Measurements from ENCODE around the gene VIM.

The VIM gene

GRCh38 chr10:17215782-17216122 is 12.3 kb upstream of the VIM start:
- no peak overlapping the region for H2AK5ac ChIP-seq (ENCODE audit: low read depth, low read length)
- H3K4me1 ChIP-seq (ENCODE audit: control insufficient read depth in 2 of 2, insufficient read depth in 1 of 2, low read depth in 1 of 2, low read length in 2 of 2): peaks cover 3 to 5% of the 10 kb centered on the region in 2 donors
- H3K27ac ChIP-seq (replicated peaks; ENCODE audit: low read length): no peak overlapping the region
- no peak overlapping the region for H4K91ac ChIP-seq (ENCODE audit: low read depth, low read length, poor library complexity)
- H3K9ac ChIP-seq (ENCODE audit: low read depth, low read length, poor library complexity): no peak overlapping the region
- H3K27me3 ChIP-seq (ENCODE audit: control insufficient read depth in 3 of 3, insufficient read depth in 3 of 3, low read depth in 1 of 3, low read length in 3 of 3): no peaks in the 10 kb centered on the region
- no peak overlapping the region for H2AFZ ChIP-seq (ENCODE audit: low read length)
- H3K4ac ChIP-seq (ENCODE audit: low read length): no peak overlapping the region
- no peak for DNase-seq (ENCODE audit: low spot score)
- no peak overlapping the region for H2BK15ac ChIP-seq (ENCODE audit: low read length)
- H3K36me3 ChIP-seq (replicated peaks in 1 of 2; ENCODE audit: control insufficient read depth in 2 of 2, insufficient read depth in 2 of 2, low read length in 2 of 2): no peaks in the 10 kb centered on the region
- H3K79me1 ChIP-seq (ENCODE audit: low read depth, low read length): no peaks in the 10 kb centered on the region
- no peak overlapping the region for H2BK12ac ChIP-seq (ENCODE audit: low read length)
- H3K14ac ChIP-seq (ENCODE audit: low read length): no peak overlapping the region
- H3K18ac ChIP-seq (ENCODE audit: low read length): no peak overlapping the region
- H3K23ac ChIP-seq (ENCODE audit: low read depth, low read length, poor library complexity): no peak overlapping the region
- H3K4me3 ChIP-seq (ENCODE audit: low read length in 2 of 2): no peak overlapping the region
- no peak overlapping the region for H4K8ac ChIP-seq (ENCODE audit: low read depth, low read length)
- no peak overlapping the region for H3K4me2 ChIP-seq (ENCODE audit: insufficient read depth, low read length, poor library complexity, severe bottlenecking)
- H2BK5ac ChIP-seq (ENCODE audit: low read length): no peak overlapping the region
- no CpG with 5 or more reads among the region's 2 CpGs for WGBS, 2 donors (ENCODE audit: extremely low coverage in 2 of 2, insufficient read length in 2 of 2, insufficient replicate concordance in 1 of 2)
- H3K9me3 ChIP-seq (replicated peaks in 1 of 2; ENCODE audit: control insufficient read depth in 2 of 2, insufficient read depth in 1 of 2, low read depth in 1 of 2, low read length in 2 of 2): no peaks in the 10 kb centered on the region
- no peak overlapping the region for H2BK120ac ChIP-seq (ENCODE audit: low read depth, low read length)

GRCh38 chr10:17216217-17216900 is 11.7 kb upstream of the VIM start:
- H4K91ac ChIP-seq (ENCODE audit: low read depth, low read length, poor library complexity): no peak overlapping the region
- H3K9me3 ChIP-seq (replicated peaks in 1 of 2; ENCODE audit: control insufficient read depth in 2 of 2, insufficient read depth in 1 of 2, low read depth in 1 of 2, low read length in 2 of 2): no peaks in the 10 kb centered on the region
- H2BK120ac ChIP-seq (ENCODE audit: low read depth, low read length): no peak overlapping the region
- H2BK15ac ChIP-seq (ENCODE audit: low read length): no peak overlapping the region
- H3K4ac ChIP-seq (ENCODE audit: low read length): no peak overlapping the region
- H3K23ac ChIP-seq (ENCODE audit: low read depth, low read length, poor library complexity): no peak overlapping the region
- peaks cover 3 to 5% of the 10 kb centered on the region in 2 donors for H3K4me1 ChIP-seq (ENCODE audit: control insufficient read depth in 2 of 2, insufficient read depth in 1 of 2, low read depth in 1 of 2, low read length in 2 of 2)
- H2AFZ ChIP-seq (ENCODE audit: low read length): peak overlapping the region; percentile 9
- no peak overlapping the region for H3K9ac ChIP-seq (ENCODE audit: low read depth, low read length, poor library complexity)
- H3K36me3 ChIP-seq (replicated peaks in 1 of 2; ENCODE audit: control insufficient read depth in 2 of 2, insufficient read depth in 2 of 2, low read length in 2 of 2): no peaks in the 10 kb centered on the region
- no peak overlapping the region for H2BK5ac ChIP-seq (ENCODE audit: low read length)
- no peaks in the 10 kb centered on the region for H3K79me1 ChIP-seq (ENCODE audit: low read depth, low read length)
- no peaks in the 10 kb centered on the region for H3K27me3 ChIP-seq (ENCODE audit: control insufficient read depth in 3 of 3, insufficient read depth in 3 of 3, low read depth in 1 of 3, low read length in 3 of 3)
- H3K14ac ChIP-seq (ENCODE audit: low read length): no peak overlapping the region
- H3K18ac ChIP-seq (ENCODE audit: low read length): no peak overlapping the region
- no peak overlapping the region for H2BK12ac ChIP-seq (ENCODE audit: low read length)
- H3K4me2 ChIP-seq (ENCODE audit: insufficient read depth, low read length, poor library complexity, severe bottlenecking): no peak overlapping the region
- no peak overlapping the region for H3K27ac ChIP-seq (replicated peaks; ENCODE audit: low read length)
- no peak overlapping the region for H3K4me3 ChIP-seq (ENCODE audit: low read length in 2 of 2)
- no CpG with 5 or more reads among the region's 5 CpGs for WGBS, 2 donors (ENCODE audit: extremely low coverage in 2 of 2, insufficient read length in 2 of 2, insufficient replicate concordance in 1 of 2)
- H4K8ac ChIP-seq (ENCODE audit: low read depth, low read length): no peak overlapping the region
- no peak overlapping the region for H2AK5ac ChIP-seq (ENCODE audit: low read depth, low read length)
- DNase-seq (ENCODE audit: low spot score): no peak

- H3K27ac ChIP-seq (replicated peaks; ENCODE audit: low read length): no peak overlapping the region
- H3K9me3 ChIP-seq (replicated peaks in 1 of 2; ENCODE audit: control insufficient read depth in 2 of 2, insufficient read depth in 1 of 2, low read depth in 1 of 2, low read length in 2 of 2): no peaks in the 10 kb centered on the region
- no peaks in the 10 kb centered on the region for H3K27me3 ChIP-seq (ENCODE audit: control insufficient read depth in 3 of 3, insufficient read depth in 3 of 3, low read depth in 1 of 3, low read length in 3 of 3)
- no peaks in the 10 kb centered on the region for H3K79me1 ChIP-seq (ENCODE audit: low read depth, low read length)
- no peak overlapping the region for H4K8ac ChIP-seq (ENCODE audit: low read depth, low read length)
- no peak overlapping the region for H2BK12ac ChIP-seq (ENCODE audit: low read length)
- H3K4me3 ChIP-seq (ENCODE audit: low read length in 2 of 2): no peak overlapping the region
- H3K23ac ChIP-seq (ENCODE audit: low read depth, low read length, poor library complexity): no peak overlapping the region
- H2AFZ ChIP-seq (ENCODE audit: low read length): peak overlapping the region; percentile 9
- WGBS, 2 donors (ENCODE audit: extremely low coverage in 2 of 2, insufficient read length in 2 of 2, insufficient replicate concordance in 1 of 2): no CpG with 5 or more reads among the region's 6 CpGs
- H3K36me3 ChIP-seq (replicated peaks in 1 of 2; ENCODE audit: control insufficient read depth in 2 of 2, insufficient read depth in 2 of 2, low read length in 2 of 2): no peaks in the 10 kb centered on the region
- no peak overlapping the region for H4K91ac ChIP-seq (ENCODE audit: low read depth, low read length, poor library complexity)
- H2BK120ac ChIP-seq (ENCODE audit: low read depth, low read length): no peak overlapping the region
- H3K9ac ChIP-seq (ENCODE audit: low read depth, low read length, poor library complexity): no peak overlapping the region
- H2AK5ac ChIP-seq (ENCODE audit: low read depth, low read length): no peak overlapping the region
- no peak overlapping the region for H3K4ac ChIP-seq (ENCODE audit: low read length)
- H3K4me2 ChIP-seq (ENCODE audit: insufficient read depth, low read length, poor library complexity, severe bottlenecking): no peak overlapping the region
- no peak for DNase-seq (ENCODE audit: low spot score)
- H3K14ac ChIP-seq (ENCODE audit: low read length): no peak overlapping the region
- H2BK15ac ChIP-seq (ENCODE audit: low read length): no peak overlapping the region
- H3K18ac ChIP-seq (ENCODE audit: low read length): no peak overlapping the region
- peaks cover 3 to 5% of the 10 kb centered on the region in 2 donors for H3K4me1 ChIP-seq (ENCODE audit: control insufficient read depth in 2 of 2, insufficient read depth in 1 of 2, low read depth in 1 of 2, low read length in 2 of 2)
- no peak overlapping the region for H2BK5ac ChIP-seq (ENCODE audit: low read length)
These were observed 11.1 kb upstream of the VIM start for GRCh38 chr10:17216901-17217395.

- Histone ChIP-seq H2BK120ac (ENCODE audit: low read depth, low read length) (no peak overlapping the region), H2BK5ac (ENCODE audit: low read length) (no peak overlapping the region), H3K18ac (ENCODE audit: low read length) (no peak overlapping the region), H2BK15ac (ENCODE audit: low read length) (no peak overlapping the region), H3K27ac (replicated peaks; ENCODE audit: low read length) (no peak overlapping the region), H3K4me3 (ENCODE audit: low read length in 2 of 2) (no peak overlapping the region), H3K79me1 (ENCODE audit: low read depth, low read length) (no peaks in the 10 kb centered on the region), H3K4ac (ENCODE audit: low read length) (no peak overlapping the region), H4K91ac (ENCODE audit: low read depth, low read length, poor library complexity) (no peak overlapping the region), H3K9ac (ENCODE audit: low read depth, low read length, poor library complexity) (no peak overlapping the region), H2AK5ac (ENCODE audit: low read depth, low read length) (no peak overlapping the region), H3K36me3 (replicated peaks in 1 of 2; ENCODE audit: control insufficient read depth in 2 of 2, insufficient read depth in 2 of 2, low read length in 2 of 2) (no peaks in the 10 kb centered on the region), H2BK12ac (ENCODE audit: low read length) (no peak overlapping the region), H3K4me2 (ENCODE audit: insufficient read depth, low read length, poor library complexity, severe bottlenecking) (no peak overlapping the region), H3K4me1 (ENCODE audit: control insufficient read depth in 2 of 2, insufficient read depth in 1 of 2, low read depth in 1 of 2, low read length in 2 of 2) (peaks cover 0 to 7% of the 10 kb centered on the region in 2 donors), H3K23ac (ENCODE audit: low read depth, low read length, poor library complexity) (no peak overlapping the region), H4K8ac (ENCODE audit: low read depth, low read length) (no peak overlapping the region), H3K14ac (ENCODE audit: low read length) (no peak overlapping the region), H2AFZ (ENCODE audit: low read length) (no peak overlapping the region), H3K27me3 (ENCODE audit: control insufficient read depth in 3 of 3, insufficient read depth in 3 of 3, low read depth in 1 of 3, low read length in 3 of 3) (no peaks in the 10 kb centered on the region), H3K9me3 (replicated peaks in 1 of 2; ENCODE audit: control insufficient read depth in 2 of 2, insufficient read depth in 1 of 2, low read depth in 1 of 2, low read length in 2 of 2) (no peaks in the 10 kb centered on the region)
- no CpG with 5 or more reads among the region's 1 CpG for WGBS, 2 donors (ENCODE audit: extremely low coverage in 2 of 2, insufficient read length in 2 of 2, insufficient replicate concordance in 1 of 2)
- no peak for DNase-seq (ENCODE audit: low spot score)
These were observed 10.3 kb upstream of the VIM start for GRCh38 chr10:17217631-17218232.
